ENCODE measurements around the gene PRKD2.
A peak's percentile ranks its signal among the peaks of the same experiment; 100 is the strongest.
"Not testable (repeated sequence)": the region's sequence is repeated elsewhere in the genome, so short reads cannot be mapped to it uniquely, and the experiment has no call there.

The PRKD2 gene

DNA sequence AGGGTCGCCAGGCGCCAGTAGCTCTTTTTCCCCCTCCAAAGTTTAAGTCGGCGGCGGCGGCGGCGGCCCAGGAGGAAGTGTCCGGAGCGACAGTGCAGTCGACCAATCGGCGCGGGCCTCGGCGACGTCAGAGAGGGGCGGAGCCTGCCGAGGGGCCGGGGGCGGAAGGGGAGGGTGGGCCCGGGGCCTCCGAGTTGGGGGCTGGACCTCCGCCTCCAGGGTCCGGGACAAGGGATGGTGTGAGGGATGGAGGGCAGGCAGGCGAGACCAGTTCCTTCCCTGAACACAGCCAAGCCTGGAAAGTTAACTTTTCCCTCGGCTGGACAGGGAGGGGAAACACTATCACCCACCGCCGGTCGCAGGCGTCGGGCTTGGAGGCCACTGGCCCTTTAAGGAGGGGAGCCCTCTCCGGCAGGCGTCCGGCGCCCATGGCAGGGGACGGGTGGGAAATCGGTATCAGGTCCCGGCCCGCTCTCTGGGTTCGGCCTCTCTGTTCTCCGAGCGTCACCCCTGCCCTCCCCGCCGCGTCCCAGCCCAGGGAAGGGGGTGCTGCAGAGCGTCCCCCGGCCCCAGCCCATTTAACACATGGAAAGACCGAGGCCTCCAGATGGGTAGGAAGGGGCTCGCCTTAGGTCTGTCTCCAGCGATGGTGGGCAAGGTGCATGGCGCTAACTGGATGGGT, at the start of gene PRKD2:
Gene PRKD2 (minus strand): TSS at position 81 of the 682 bp plus-strand sequence. CDS start 744 bp downstream, outside the sequence.
- peak within 1 kb of the TSS; percentile 84 for H3K4me3 ChIP-seq (ENCODE audit: low read depth, low read length)
- TF ChIP-seq, protein P1, sequence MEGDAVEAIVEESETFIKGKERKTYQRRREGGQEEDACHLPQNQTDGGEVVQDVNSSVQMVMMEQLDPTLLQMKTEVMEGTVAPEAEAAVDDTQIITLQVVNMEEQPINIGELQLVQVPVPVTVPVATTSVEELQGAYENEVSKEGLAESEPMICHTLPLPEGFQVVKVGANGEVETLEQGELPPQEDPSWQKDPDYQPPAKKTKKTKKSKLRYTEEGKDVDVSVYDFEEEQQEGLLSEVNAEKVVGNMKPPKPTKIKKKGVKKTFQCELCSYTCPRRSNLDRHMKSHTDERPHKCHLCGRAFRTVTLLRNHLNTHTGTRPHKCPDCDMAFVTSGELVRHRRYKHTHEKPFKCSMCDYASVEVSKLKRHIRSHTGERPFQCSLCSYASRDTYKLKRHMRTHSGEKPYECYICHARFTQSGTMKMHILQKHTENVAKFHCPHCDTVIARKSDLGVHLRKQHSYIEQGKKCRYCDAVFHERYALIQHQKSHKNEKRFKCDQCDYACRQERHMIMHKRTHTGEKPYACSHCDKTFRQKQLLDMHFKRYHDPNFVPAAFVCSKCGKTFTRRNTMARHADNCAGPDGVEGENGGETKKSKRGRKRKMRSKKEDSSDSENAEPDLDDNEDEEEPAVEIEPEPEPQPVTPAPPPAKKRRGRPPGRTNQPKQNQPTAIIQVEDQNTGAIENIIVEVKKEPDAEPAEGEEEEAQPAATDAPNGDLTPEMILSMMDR (IDR thresholded peaks at IDR 0.05; ENCODE audit: low read depth, low read length), result no peak

DNA sequence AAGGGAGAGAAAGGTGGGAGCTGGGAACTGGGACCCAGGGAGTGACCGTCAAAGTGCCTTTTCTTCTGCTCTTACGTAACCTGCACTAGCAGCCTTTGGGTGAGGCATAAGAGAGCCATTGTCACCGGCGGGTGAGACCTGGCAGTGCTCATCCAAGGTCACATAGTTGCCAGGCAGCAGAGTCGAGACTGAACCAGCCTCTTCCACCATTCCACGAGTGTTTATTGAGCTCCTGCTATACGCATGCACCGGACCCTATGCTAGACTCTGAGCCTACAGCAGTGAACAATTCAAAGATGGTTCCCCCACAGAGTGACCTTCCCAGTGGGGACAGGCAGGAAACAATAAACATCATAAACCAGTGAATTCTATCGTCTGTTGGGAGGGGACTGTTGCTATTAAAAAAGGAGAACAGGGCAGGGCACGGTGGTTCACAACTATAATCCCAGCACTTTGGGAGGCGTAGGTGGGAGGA, 47.9 kb upstream of the PRKD2 start:
- TF ChIP-seq, protein P1 (IDR thresholded peaks at IDR 0.05; ENCODE audit: low read depth, low read length), result no peak
- no peak overlapping the region for H3K4me3 ChIP-seq (ENCODE audit: low read depth, low read length)

DNA sequence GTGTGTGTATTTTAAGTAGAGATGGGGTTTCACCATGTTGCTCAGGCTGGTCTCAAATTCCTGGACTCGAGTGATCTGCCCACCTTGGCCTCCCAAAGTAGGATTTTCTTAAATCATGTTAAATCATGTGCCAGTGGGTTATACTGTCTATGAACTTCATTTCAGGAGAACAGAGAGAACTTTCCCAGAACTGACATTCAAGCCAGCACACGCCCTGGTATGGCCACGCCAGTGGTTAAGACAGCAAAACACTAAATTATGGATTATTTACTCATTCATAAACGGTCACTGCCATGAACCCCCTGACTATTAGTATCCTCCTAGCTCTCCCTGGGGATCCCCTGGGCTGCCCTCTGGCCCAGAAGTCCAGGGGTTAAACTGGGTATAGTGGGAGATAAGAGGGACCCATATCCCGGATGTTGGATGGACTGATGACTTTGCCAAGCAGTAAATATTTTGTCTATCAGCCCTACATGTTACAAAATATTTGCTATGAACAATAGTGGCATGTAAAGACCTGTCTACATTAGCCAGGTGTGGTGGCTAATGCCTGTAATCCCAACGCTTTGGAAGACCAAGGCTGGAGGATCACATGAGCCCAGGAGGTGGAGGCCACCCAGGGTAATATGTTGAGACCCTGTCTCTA, 45.5 kb upstream of the PRKD2 start:
- H3K4me3 ChIP-seq (ENCODE audit: low read depth, low read length), result no peak overlapping the region
- TF ChIP-seq, protein P1 (IDR thresholded peaks at IDR 0.05; ENCODE audit: low read depth, low read length), result no peak

DNA sequence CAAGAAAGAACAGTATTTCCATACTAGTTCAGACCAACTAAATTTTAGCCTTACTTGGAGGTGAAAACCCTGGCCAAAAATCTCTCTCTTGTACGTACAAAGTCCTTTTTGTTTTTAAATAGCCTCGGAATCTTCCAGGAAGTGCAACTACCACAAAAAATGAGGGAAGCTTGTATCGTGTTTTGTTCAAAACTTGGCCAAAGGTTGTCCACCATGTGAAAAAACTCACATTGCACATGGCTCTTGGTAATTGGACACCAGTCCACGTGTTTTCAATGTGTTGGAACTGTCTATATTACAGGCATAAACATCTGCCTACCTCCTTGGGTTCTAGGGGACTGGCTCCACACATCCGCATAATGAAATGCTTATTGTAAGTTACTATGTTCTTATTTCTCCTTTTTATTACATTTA, 44.5 kb upstream of the PRKD2 start:
- TF ChIP-seq, protein P1 (IDR thresholded peaks at IDR 0.05; ENCODE audit: low read depth, low read length), result no peak
- no peak overlapping the region for H3K4me3 ChIP-seq (ENCODE audit: low read depth, low read length)

DNA sequence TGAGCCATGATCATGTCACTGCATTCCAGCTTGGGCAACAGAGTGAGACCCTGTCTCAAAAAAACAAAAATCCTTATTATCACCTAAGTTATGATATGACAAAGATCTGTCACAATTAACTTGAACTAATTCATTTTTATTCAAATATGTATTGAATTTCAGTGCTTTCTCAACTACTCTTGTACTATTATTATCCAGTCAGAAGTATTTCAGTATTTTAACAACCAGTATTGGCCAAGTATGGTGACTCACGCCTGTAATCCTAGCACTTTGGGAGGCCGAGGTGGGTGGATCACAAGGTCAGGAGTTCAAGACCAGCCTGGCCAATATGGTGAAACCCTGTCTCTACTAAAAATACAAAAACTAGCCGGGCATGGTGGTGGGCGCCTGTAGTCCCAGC, 44.0 kb upstream of the PRKD2 start:
- H3K4me3 ChIP-seq (ENCODE audit: low read depth, low read length), result not testable (repeated sequence)

DNA sequence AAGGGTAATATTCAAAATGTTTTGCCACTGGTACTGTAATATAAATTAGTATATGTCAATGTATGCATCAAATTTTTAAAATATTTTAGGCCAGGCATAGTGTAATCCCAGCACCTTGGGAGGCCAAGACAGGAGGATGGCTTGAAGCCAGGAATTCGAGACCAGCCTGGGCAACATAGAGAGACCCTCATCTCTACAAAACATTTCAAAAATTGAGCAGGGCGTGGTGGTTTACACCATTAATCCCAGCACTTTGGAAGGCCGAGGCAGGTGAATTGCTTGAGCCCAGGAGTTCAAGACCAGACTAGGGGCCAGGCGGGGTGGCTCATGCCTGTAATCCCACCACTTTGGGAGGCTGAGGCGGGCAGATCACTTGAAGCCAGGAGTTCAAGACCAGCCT, 43.4 kb upstream of the PRKD2 start:
- TF ChIP-seq, protein P1 (IDR thresholded peaks at IDR 0.05; ENCODE audit: low read depth, low read length), result no peak
- H3K4me3 ChIP-seq (ENCODE audit: low read depth, low read length), result no peak overlapping the region

DNA sequence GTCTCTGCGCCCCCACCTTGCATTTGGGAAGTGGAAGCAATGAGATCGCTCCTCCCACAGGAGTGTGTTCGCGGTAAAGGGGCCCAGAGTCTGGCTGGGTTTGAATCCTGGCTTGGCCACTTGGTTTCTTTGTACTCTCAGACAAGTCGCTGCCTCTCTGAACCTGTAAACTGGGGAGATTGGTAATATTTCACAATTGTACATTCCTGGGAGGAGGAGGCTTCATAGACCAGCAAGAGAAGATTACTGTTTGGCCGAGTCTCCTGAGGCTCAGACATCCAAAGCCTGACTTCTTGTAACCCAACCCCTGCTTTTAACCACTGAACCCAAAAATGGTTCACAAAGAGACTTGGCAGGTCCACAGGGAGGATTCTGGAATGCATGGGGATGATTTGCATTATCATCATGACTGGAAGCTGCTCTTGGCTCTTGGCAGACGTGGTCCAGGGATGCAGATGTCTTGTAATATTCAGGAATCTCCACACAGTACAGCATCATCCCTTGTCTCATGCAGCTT, 43.0 kb upstream of the PRKD2 start:
- H3K4me3 ChIP-seq (ENCODE audit: low read depth, low read length), result no peak overlapping the region
- TF ChIP-seq, protein P1 (IDR thresholded peaks at IDR 0.05; ENCODE audit: low read depth, low read length), result no peak

Data from WI38 (cell line).